H1 (cell line): ENCODE measurements around the gene KCNT1. TPM values are rescaled to one million over a fixed set of nuclear protein-coding genes. Genes with fewer than 3 reads are reported as not detected.

Experiments
- CTCF ChIA-PET: fragments of 300-600 bp; sonication (Branson Sonifier 250); formaldehyde crosslinking; loops from one replicate; lab custom pipeline; 2021; ENCODE audit not compliant: partially characterized antibody; lab: Charles Lee
- POLR2A ChIA-PET: fragments of 300-600 bp; sonication (Branson Sonifier 250); formaldehyde crosslinking; loops from one replicate; lab custom pipeline; 2021; ENCODE audit warnings: inconsistent platforms; ENCODE audit not compliant: partially characterized antibody; lab: Charles Lee
- DNase-seq, 2 experiments: peaks; one replicate each; pipeline versions ENCODE4 v3.0.0 to v3.0.0-alpha.2; 2010 to 2022; ENCODE audit warnings: low spot score in 2 of 2, low read depth in 1 of 2, mixed read lengths in 1 of 2
- FAIRE-seq: peaks from 2 replicates; lab custom pipeline; 2011; peaks lifted over from hg19 to GRCh38; lab: Jason Lieb, UNC
- H2AFZ ChIP-seq: 2 replicates; pipeline ENCODE4 v1.8.1; 2012; ENCODE audit warnings: low read length, inconsistent platforms
- H2AK5ac ChIP-seq: 2 replicates; pipeline ENCODE4 v1.6.1; 2013; ENCODE audit warnings: low read depth, low read length
- H2BK120ac ChIP-seq: replicated peaks from 2 replicates; pipeline ENCODE3; 2013; ENCODE audit warnings: low read depth, low read length, inconsistent platforms
- H2BK12ac ChIP-seq: 2 replicates; pipeline ENCODE4 v1.6.1; 2013; ENCODE audit warnings: low read depth, low read length
- H2BK15ac ChIP-seq: 2 replicates; pipeline ENCODE4 v1.6.1; 2013; ENCODE audit warnings: low read length
- H2BK20ac ChIP-seq: 2 replicates; pipeline ENCODE4 v1.6.1; 2013; ENCODE audit warnings: low read length
- H2BK5ac ChIP-seq: 2 replicates; pipeline ENCODE4 v1.6.1; 2013; ENCODE audit warnings: low read depth, low read length
- H3K14ac ChIP-seq: 2 replicates; pipeline ENCODE4 v1.6.1; 2013; ENCODE audit warnings: inconsistent platforms; ENCODE audit not compliant: insufficient read length
- H3K18ac ChIP-seq: 2 replicates; pipeline ENCODE4 v1.6.1; 2013; ENCODE audit warnings: low read length; ENCODE audit errors: extremely low read depth
- H3K23ac ChIP-seq: 2 replicates; pipeline ENCODE4 v1.6.1; 2013; ENCODE audit warnings: inconsistent platforms; ENCODE audit not compliant: insufficient read length
- H3K23me2 ChIP-seq: 2 replicates; pipeline ENCODE4 v1.6.1; 2013; ENCODE audit warnings: low read depth, low read length
- H3K27ac ChIP-seq: 2 replicates; pipeline ENCODE4 v1.6.1; 2011; ENCODE audit warnings: low read depth, low read length, inconsistent platforms
- H3K27me3 ChIP-seq, 4 experiments: replicated peaks in 1 of 4; 1 replicate in 1 of 4; 2 replicates in 3 of 4; pipeline versions ENCODE4 v1.6.1 to v1.8.1; 2011 to 2013; ENCODE audit warnings: low read length in 3 of 4, mild to moderate bottlenecking in 3 of 4, inconsistent platforms in 2 of 4, mixed read lengths in 2 of 4, moderate library complexity in 1 of 4; ENCODE audit not compliant: control insufficient read depth in 3 of 4, insufficient read depth in 3 of 4; ENCODE audit errors: extremely low read depth in 1 of 4
- H3K36me3 ChIP-seq, 4 experiments: 2 replicates each; pipeline versions ENCODE4 v1.6.1 to v1.8.1; 2011 to 2013; ENCODE audit warnings: mild to moderate bottlenecking in 4 of 4, low read length in 3 of 4, moderate library complexity in 2 of 4, control low read depth in 1 of 4, inconsistent platforms in 1 of 4; ENCODE audit not compliant: insufficient read depth in 4 of 4, control insufficient read depth in 2 of 4
- H3K4ac ChIP-seq: replicated peaks from 2 replicates; pipeline ENCODE3; 2013; ENCODE audit warnings: low read length, low read depth, mixed read lengths, inconsistent platforms; ENCODE audit not compliant: insufficient read length
- H3K4me1 ChIP-seq, 4 experiments: replicated peaks in 1 of 4; 1 replicate in 1 of 4; 2 replicates in 3 of 4; pipeline versions ENCODE4 v1.6.1 to v1.8.1; 2011 to 2013; ENCODE audit warnings: low read length in 3 of 4, inconsistent platforms in 2 of 4, mixed read lengths in 1 of 4; ENCODE audit not compliant: insufficient read depth in 4 of 4, control insufficient read depth in 3 of 4
- H3K4me2 ChIP-seq, 2 experiments: 2 replicates each; pipeline versions ENCODE4 v1.6.1 to v1.8.1; 2011 to 2013; ENCODE audit warnings: low read depth in 2 of 2, low read length in 2 of 2, control low read depth in 1 of 2, inconsistent platforms in 1 of 2, mild to moderate bottlenecking in 1 of 2; ENCODE audit not compliant: insufficient read depth in 1 of 2
- H3K4me3 ChIP-seq, 4 experiments: fragments of 200-600, 300-600 bp in 1 of 4; sonication (generic), shearing (Covaris generic), sonication (Bioruptor Twin) in 1 of 4; 2 replicates each; pipeline versions ENCODE4 v1.5.1 to v1.8.1; 2011 to 2016; ENCODE audit warnings: low read length in 4 of 4, low read depth in 3 of 4, control low read depth in 2 of 4, inconsistent platforms in 2 of 4, mild to moderate bottlenecking in 2 of 4, mixed read lengths in 1 of 4, moderate library complexity in 1 of 4; ENCODE audit not compliant: insufficient read depth in 2 of 4; ENCODE audit errors: extremely low read depth in 1 of 4
- H3K56ac ChIP-seq: replicated peaks from 2 replicates; pipeline ENCODE3; 2013; ENCODE audit warnings: low read depth, mild to moderate bottlenecking, mixed read lengths, low read length, inconsistent platforms; ENCODE audit not compliant: insufficient read length
- H3K79me1 ChIP-seq: 2 replicates; pipeline ENCODE4 v1.6.1; 2013; ENCODE audit warnings: low read depth, low read length, control low read depth
- H3K79me2 ChIP-seq, 2 experiments: 2 replicates each; pipeline versions ENCODE4 v1.6.1 to v1.8.1; 2012 to 2013; ENCODE audit warnings: low read length in 2 of 2, mild to moderate bottlenecking in 2 of 2, inconsistent platforms in 1 of 2; ENCODE audit not compliant: insufficient read depth in 2 of 2, control insufficient read depth in 1 of 2
- H3K9ac ChIP-seq, 4 experiments: replicated peaks in 1 of 4; 1 replicate in 1 of 4; 2 replicates in 3 of 4; pipeline versions ENCODE4 v1.6.1 to v1.8.1; 2011 to 2013; ENCODE audit warnings: low read depth in 3 of 4, low read length in 3 of 4, control low read depth in 2 of 4, mild to moderate bottlenecking in 2 of 4, moderate library complexity in 2 of 4, inconsistent platforms in 1 of 4; ENCODE audit errors: extremely low read depth in 1 of 4
- H3K9me3 ChIP-seq, 2 experiments: 2 replicates each; pipeline versions ENCODE4 v1.6.1 to v1.8.1; 2012 to 2013; ENCODE audit warnings: mild to moderate bottlenecking in 2 of 2, moderate library complexity in 2 of 2, control low read depth in 1 of 2, inconsistent platforms in 1 of 2, low read depth in 1 of 2, low read length in 1 of 2, mixed read lengths in 1 of 2; ENCODE audit not compliant: insufficient read depth in 2 of 2
- H4K20me1 ChIP-seq, 2 experiments: replicated peaks in 1 of 2; 2 replicates each; pipeline versions ENCODE3 to v1.8.1; 2011 to 2013; ENCODE audit warnings: inconsistent platforms in 2 of 2, low read length in 2 of 2, mild to moderate bottlenecking in 1 of 2; ENCODE audit not compliant: insufficient read depth in 2 of 2, control insufficient read depth in 1 of 2
- H4K5ac ChIP-seq: 2 replicates; pipeline ENCODE4 v1.6.1; 2013; ENCODE audit warnings: low read length, low read depth, mixed read lengths, inconsistent platforms; ENCODE audit not compliant: insufficient read length
- H4K8ac ChIP-seq: 2 replicates; pipeline ENCODE4 v1.8.0; 2013; ENCODE audit warnings: mild to moderate bottlenecking, moderate library complexity, low read length, inconsistent platforms; ENCODE audit not compliant: insufficient read depth; ENCODE audit errors: extremely low read depth
- H4K91ac ChIP-seq: replicated peaks from 2 replicates; pipeline ENCODE3; 2013; ENCODE audit warnings: low read length, mixed read lengths, inconsistent platforms; ENCODE audit not compliant: insufficient read length
- ASH2L ChIP-seq: fragments of 200-600, 300-600 bp; sonication (generic); IDR thresholded peaks from one replicate; pipeline ENCODE4 v1.7.1; 2017; ENCODE audit warnings: low read length
- E2F6 ChIP-seq: IDR thresholded peaks from 2 replicates; pipeline ENCODE4 v1.6.1; 2012; ENCODE audit warnings: inconsistent platforms
- EP300 ChIP-seq, 2 experiments: IDR thresholded peaks; 1 replicate in 1 of 2; 2 replicates in 1 of 2; pipeline ENCODE4 v1.6.1; 2011 to 2012; ENCODE audit warnings: low read depth in 2 of 2, low read length in 2 of 2, mild to moderate bottlenecking in 2 of 2, borderline replicate concordance in 1 of 2, inconsistent platforms in 1 of 2, moderate library complexity in 1 of 2
- FOSL1 ChIP-seq: IDR thresholded peaks from 2 replicates; pipeline ENCODE4 v1.6.1; 2011; ENCODE audit warnings: mild to moderate bottlenecking, low read depth, low read length, moderate library complexity; ENCODE audit not compliant: insufficient read depth
- JUN ChIP-seq: IDR thresholded peaks from 2 replicates; pipeline ENCODE4 v1.6.1; 2011; ENCODE audit warnings: low read depth, mild to moderate bottlenecking, improper control_type of control experiment, low read length
- SRF ChIP-seq: IDR thresholded peaks from 2 replicates; pipeline ENCODE4 v1.6.1; 2011; ENCODE audit warnings: mild to moderate bottlenecking, low read depth, low read length, moderate library complexity
- WGBS, 2 experiments: shearing (Covaris generic) in 1 of 2; methylation state at CpG; one replicate each; pipeline versions ENCODE4 v1.1.6 to v1.1.7; 2013 to 2015; ENCODE audit warnings: low lambda C conversion rate in 2 of 2, mixed read lengths in 2 of 2, inconsistent platforms in 1 of 2, low coverage in 1 of 2, missing lambda C conversion rate in 1 of 2; ENCODE audit not compliant: insufficient replicate concordance in 2 of 2, insufficient coverage in 1 of 2, insufficient read length in 1 of 2; ENCODE audit errors: extremely low coverage in 1 of 2, missing lambda C conversion rate in 1 of 2; 5-methylcytosine and 5-hydroxymethylcytosine counted together
- polyA plus RNA-seq, 7 experiments: library from polyadenylated mRNA; depleted of rRNA in 3 of 7; stranded (reverse) in 5 of 7; unstranded in 2 of 7; fragments of >200 nt in 5 of 7; fragments of 200-250 nt in 2 of 7; gene quantifications; 1 replicate in 5 of 7; 2 replicates in 1 of 7; 4 replicates in 1 of 7; pipeline versions ENCODE4 v1.2.1 to v1.2.3, GENCODE V29; 2011 to 2013; ENCODE audit warnings: missing spikeins in 2 of 7, mixed read lengths in 2 of 7
- total RNA-seq: library from RNA; stranded (reverse); fragmentation: NEBNext Ultra II Directional; extraction: Animal tissue kit (Norgen Biotek cat#: 25700); gene quantifications from 2 replicates; pipeline ENCODE4 v1.2.1, GENCODE V29; 2021

The KCNT1 gene
- total and polyA plus RNA-seq, 2 of the 8 experiments (the other 6 are each of a cell fraction or from before 2014, with no cell fraction given) = 0.13 to 0.20 TPM

GRCh38 chr9:135719472-135719871 lies 17.5 kb downstream of the KCNT1 start:
- H3K4me2 ChIP-seq = no peak overlapping the region
- no peak overlapping the region for H3K9ac ChIP-seq
- no peak overlapping the region for H2BK5ac ChIP-seq
- H3K14ac ChIP-seq = no peak overlapping the region
- H3K27ac ChIP-seq = no peak overlapping the region
- DNase-seq (no peak), FAIRE-seq (no peak)
- H2AK5ac ChIP-seq = peak overlapping the region; percentile 39; the same call in 1 of the 2 replicates
- no peak overlapping the region; the same call in 1 of the 2 replicates for H2BK15ac ChIP-seq
- WGBS, 2 experiments = 88% methylated on average over 8 of the region's 9 CpGs; no CpG with 5 or more reads in 1 of the 2 experiments
- H4K5ac ChIP-seq = no peak overlapping the region
- H4K20me1 ChIP-seq = peaks cover 4 to 9% of the 10 kb centered on the region in 2 experiments
- no peak overlapping the region for H2AFZ ChIP-seq
- no peak overlapping the region for H3K56ac ChIP-seq
- H3K27me3 ChIP-seq = peaks cover 0 to 14% (median 14%) of the 10 kb centered on the region in 4 experiments; a peak in 6 of 7 replicates
- no peak overlapping the region for H4K91ac ChIP-seq
- no peaks in the 10 kb centered on the region for H3K79me2 ChIP-seq
- no peak overlapping the region for H2BK20ac ChIP-seq
- H4K8ac ChIP-seq = no peak overlapping the region
- H3K9me3 ChIP-seq = no peaks in the 10 kb centered on the region
- POLR2A ChIA-PET = no interaction called here
- CTCF ChIA-PET = interaction anchor here (0.8 to 2.7 kb wide), 5 partner anchors 25 to 248 kb away, joined by 3 to 14 read pairs (median 3); no protein-coding TSS in a partner anchor
- no peak overlapping the region for H2BK12ac ChIP-seq
- H3K79me1 ChIP-seq = no peaks in the 10 kb centered on the region
- H3K18ac ChIP-seq = no peak overlapping the region; the same call in 1 of the 2 replicates
- no peak overlapping the region for H3K23ac ChIP-seq
- H2BK120ac ChIP-seq = no peak overlapping the region
- H3K4me3 ChIP-seq = no peak overlapping the region
- no peaks in the 10 kb centered on the region for H3K23me2 ChIP-seq
- no peaks in the 10 kb centered on the region for H3K36me3 ChIP-seq
- TF ChIP-seq E2F6 (no peak), FOSL1 (no peak), JUN (no peak), SRF (no peak), EP300 (IDR thresholded peaks at IDR 0.05; ENCODE audit: borderline replicate concordance in 1 of 2, low read depth in 2 of 2, low read length in 2 of 2) (no peak), ASH2L (no peak)
- peaks cover 0 to 5% (median under 1%) of the 10 kb centered on the region in 4 experiments; a peak in 3 of 7 replicates for H3K4me1 ChIP-seq
- no peak overlapping the region for H3K4ac ChIP-seq
